Ovary (tissue), 3 donors: Measurements from ENCODE around the gene GAL3ST2.
"Not testable (repeated sequence)": the region's sequence is repeated elsewhere in the genome, so short reads cannot be mapped to it uniquely, and the experiment has no call there.

Experiments
- EP300 ChIP-seq: sonication (generic); formaldehyde crosslinking; IDR thresholded peaks from one replicate; pipeline ENCODE4 v1.6.1; 2017; ENCODE audit warnings: antibody characterized with exemption
- POLR2A ChIP-seq: fragments of 450-650 bp; IDR thresholded peaks from one replicate; pipeline ENCODE4 v1.6.1; 2017; ENCODE audit warnings: antibody characterized with exemption, mild to moderate bottlenecking, moderate library complexity
- TF ChIP-seq, protein P1 (sequence below), 3 donors: fragments of 450-650 bp in 2 of 3; fragments of 200-600 bp in 1 of 3; IDR thresholded peaks; one replicate each; pipeline versions ENCODE4 v1.5.1 to v1.8.0; 2016 to 2022; ENCODE audit warnings: antibody characterized with exemption in 3 of 3, mild to moderate bottlenecking in 1 of 3
- donor health status: DM: no; HTN: no; CAD: no.

DNA sequence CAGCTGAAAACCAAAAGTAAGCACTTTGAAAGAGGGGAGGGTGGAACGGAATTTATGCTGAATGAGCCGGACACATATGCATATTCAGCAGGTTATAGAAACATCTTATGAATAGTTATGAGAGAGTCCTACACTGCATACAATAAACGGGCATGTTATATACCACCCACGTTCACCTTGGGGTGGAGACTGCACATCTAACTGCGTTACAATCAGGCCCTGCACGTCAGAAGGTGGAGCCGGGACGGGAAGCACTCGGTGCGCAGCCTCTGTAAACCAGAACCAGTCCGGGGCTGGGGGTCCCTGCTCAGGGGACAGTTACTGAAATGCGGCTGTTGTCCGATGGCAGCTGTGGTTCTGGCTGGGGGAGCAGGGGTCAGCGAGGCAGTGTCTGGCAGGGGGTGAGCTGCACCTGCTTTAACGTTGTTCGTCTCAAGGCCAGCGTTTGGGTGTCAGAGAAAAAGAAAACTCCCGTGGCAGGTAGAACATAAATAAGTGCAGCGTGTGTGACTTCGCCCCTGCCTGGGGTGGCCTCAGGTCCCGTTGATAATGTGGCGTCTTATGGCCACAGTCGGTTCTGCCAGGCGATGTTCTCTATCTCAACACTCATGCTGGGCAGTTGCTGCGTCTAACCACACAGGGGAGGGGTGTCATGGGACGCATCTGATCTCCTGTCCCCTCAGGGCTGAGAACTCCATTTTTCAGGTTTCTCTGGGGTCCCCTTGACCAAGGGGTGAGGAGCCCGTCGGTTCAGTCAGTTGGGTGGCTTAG is 57.3 kb downstream of the GAL3ST2 start:
- TF ChIP-seq, protein P1, sequence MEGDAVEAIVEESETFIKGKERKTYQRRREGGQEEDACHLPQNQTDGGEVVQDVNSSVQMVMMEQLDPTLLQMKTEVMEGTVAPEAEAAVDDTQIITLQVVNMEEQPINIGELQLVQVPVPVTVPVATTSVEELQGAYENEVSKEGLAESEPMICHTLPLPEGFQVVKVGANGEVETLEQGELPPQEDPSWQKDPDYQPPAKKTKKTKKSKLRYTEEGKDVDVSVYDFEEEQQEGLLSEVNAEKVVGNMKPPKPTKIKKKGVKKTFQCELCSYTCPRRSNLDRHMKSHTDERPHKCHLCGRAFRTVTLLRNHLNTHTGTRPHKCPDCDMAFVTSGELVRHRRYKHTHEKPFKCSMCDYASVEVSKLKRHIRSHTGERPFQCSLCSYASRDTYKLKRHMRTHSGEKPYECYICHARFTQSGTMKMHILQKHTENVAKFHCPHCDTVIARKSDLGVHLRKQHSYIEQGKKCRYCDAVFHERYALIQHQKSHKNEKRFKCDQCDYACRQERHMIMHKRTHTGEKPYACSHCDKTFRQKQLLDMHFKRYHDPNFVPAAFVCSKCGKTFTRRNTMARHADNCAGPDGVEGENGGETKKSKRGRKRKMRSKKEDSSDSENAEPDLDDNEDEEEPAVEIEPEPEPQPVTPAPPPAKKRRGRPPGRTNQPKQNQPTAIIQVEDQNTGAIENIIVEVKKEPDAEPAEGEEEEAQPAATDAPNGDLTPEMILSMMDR (IDR thresholded peaks at IDR 0.05): not testable (repeated sequence)
- TF ChIP-seq POLR2A, EP300: not testable (repeated sequence)
